ENCODE data around the gene LZTS3.

GRCh38 chr20:3164763-3165410 is 8.5 kb downstream of the LZTS3 start:
- TF ChIP-seq CTCF (IDR thresholded peaks at IDR 0.05; ENCODE audit: low read depth, low read length, poor library complexity, severe bottlenecking) (no peak), EZH2phosphoT487 (IDR thresholded peaks at IDR 0.05; ENCODE audit: borderline replicate concordance, low read length) (no peak)

Data from DOHH2 (cell line).